NK-92 (cell line): ENCODE data around the gene GALNT4.

Experiments
- DNase-seq: peaks from one replicate; lab custom pipeline; 2025; ENCODE audit not compliant: unreplicated experiment; lab: John Stamatoyannopoulos, UW

GALNT4 gene

GRCh38 chr12:89494411-89495231, 30.0 kb downstream of the GALNT4 start:
- no peak for DNase-seq

DNA sequence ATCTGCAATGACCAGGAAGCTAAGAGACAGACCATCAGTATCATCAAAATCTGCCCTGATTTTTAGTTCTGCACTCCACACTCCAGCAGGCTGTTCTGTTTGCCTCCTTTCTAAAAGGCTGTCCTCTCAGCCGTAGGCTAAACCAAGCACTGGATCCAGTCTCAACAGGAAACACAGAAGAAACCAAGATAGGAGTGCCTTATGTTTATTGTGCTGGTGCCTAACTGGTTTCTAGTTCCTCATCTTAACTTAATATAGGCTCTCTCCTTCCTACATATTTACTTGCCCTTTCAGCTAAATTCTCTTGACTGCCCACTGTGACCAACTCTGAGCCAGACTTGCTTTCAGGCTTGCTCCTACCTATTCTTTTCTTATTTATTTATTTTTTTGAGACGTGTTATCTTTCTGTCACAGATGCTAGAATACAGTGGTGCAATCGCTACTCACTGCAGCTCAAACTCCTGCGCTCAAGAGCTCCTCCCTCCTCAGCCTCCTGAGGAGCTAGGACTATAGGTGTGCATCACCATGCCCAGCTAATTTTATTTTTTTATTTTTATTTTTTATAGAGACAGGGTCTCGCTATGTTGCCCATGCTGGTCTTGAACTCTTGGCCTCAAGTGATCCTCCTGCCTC, 30.8 kb downstream of the GALNT4 start:
- DNase-seq = no peak

DNA sequence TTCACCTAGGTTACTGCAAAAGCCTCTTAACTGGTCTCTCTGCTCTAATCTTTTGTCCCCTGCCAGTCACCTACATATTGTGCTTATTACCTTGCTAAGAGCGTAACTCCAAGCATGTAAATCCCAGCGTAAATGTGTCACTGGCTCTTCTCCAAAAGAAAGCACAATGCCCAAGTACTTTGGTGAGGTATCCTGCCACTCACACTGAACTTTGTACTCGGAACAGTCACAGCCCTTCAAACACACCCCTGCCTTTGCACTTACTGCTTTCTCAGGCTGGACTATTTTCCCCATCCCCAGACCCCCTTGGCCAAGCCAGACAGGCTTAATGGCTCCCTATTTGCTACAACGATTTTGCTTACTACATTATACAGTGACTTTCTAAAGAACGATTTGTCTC, 31.7 kb downstream of the GALNT4 start:
- no peak for DNase-seq

DNA sequence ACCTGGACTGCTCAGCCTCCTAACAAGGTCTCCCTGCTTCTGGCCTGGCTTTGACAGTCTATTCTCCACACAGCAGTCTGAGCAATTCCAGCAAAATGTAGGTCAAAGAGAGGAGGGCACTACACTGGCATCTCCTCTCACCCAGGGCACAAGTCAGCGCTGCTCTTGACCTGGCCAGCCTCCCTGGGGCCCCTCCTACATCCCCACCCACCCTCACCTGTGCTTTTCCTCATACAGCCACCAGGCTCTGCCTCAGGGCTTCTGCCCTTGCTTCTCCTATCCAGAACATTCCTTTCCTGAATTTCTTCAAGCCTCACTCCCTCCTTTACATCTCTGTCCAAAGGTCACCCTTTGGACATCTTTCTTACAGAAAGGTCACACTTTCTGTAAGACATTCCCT, 33.7 kb downstream of the GALNT4 start:
- DNase-seq = no peak

DNA sequence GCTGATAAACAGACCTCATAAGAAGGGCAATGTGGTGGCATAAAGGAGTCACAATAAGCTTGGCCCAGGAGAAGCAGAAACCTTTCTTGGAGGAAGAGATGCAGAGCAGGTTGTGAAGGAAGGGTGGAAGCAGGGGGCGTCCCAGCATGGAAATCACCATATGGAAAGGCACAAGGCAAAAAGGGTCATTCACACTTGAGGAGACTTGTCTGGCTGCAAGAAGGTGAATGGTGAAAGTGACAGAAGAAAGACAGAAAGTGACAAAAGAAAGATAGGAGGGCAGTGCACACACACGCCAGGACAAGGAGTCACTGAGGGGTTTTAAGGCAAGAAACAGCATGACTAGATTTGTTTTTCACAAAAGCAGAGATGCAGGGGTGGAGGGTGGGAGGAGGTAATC, 38.3 kb downstream of the GALNT4 start:
- DNase-seq = no peak

GRCh38 chr12:89484470-89484869, 40.1 kb downstream of the GALNT4 start:
- no peak for DNase-seq

GRCh38 chr12:89481213-89481914, 43.2 kb downstream of the GALNT4 start:
- DNase-seq = no peak

DNA sequence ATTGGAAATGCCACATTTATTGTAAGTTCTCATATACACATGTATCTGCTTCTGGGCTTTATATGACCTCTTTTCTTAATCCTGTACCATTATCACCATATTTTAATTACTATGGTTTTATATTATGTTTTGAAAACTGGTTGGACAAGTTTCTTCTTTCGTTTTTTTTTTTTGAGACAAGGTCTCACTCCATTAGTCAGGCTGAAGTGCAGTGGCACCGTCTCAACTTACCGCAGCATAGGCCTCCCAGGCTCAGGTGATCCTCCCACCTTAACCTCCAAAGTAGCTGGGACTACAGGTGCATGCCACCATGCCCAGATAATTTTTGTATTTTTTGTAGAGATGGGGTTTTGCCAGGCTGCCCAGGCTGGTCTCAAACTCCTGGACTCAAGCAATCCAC, 44.6 kb downstream of the GALNT4 start:
- no peak for DNase-seq

DNA sequence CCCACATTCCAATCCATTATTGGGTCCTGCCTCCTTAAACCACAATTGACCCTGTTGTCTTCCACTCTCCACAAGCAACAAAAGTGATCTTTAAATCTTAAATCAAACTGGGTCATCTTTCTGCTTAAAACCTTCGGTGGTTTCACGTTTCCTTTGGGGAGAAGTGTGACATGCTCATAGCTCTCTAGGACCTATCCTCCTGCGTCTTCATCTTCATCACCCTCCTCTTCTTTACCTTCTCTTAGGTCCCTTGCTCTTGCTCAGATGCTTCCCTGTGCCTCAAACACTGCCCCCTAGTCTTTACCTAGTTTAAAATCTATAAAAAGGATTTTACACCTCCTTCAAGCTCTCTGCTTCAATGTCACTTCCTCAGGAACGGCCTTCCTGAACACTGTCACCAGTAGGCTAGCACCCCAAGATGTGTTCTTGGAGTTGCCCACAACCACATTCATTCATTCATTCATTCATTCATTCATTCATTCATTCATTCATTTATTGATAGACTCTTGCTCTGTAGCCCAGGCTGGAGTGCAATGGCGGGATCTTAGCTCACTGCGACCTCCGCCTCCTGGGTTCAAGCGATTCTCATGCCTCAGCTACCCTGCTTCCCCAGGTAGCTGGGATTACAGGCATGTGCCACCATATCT, 46.8 kb downstream of the GALNT4 start:
- no peak for DNase-seq

- no peak for DNase-seq
Measured at GRCh38 chr12:89476904-89477595, 47.5 kb downstream of the GALNT4 start.

- DNase-seq = no peak
Measured at GRCh38 chr12:89476232-89476631, 48.4 kb downstream of the GALNT4 start.

GRCh38 chr12:89475203-89475990, 49.2 kb downstream of the GALNT4 start:
- no peak for DNase-seq

GRCh38 chr12:89474615-89475014, 50.0 kb downstream of the GALNT4 start:
- DNase-seq = no peak
